NB4 (cell line): Measurements from ENCODE around the gene MTURN.

Experiments used
- DNase-seq: peaks from one replicate; pipeline ENCODE4 v3.0.0; 2010; ENCODE audit warnings: low read depth
- H3K4me3 ChIP-seq: one replicate; pipeline ENCODE4 v1.5.1; 2011; ENCODE audit warnings: mild to moderate bottlenecking, low read depth, low read length, moderate library complexity
- CTCF ChIP-seq: IDR thresholded peaks from one replicate; pipeline ENCODE4 v1.5.1; 2012; ENCODE audit warnings: low read depth, low read length
- MAX ChIP-seq: IDR thresholded peaks from 2 replicates; pipeline ENCODE4 v1.6.1; 2011; ENCODE audit warnings: low read depth, low read length
- MYC ChIP-seq: IDR thresholded peaks from 2 replicates; pipeline ENCODE4 v1.6.1; 2011; ENCODE audit warnings: low read depth, low read length
- POLR2A ChIP-seq: IDR thresholded peaks from 2 replicates; pipeline ENCODE4 v1.6.1; 2011; ENCODE audit warnings: mild to moderate bottlenecking; ENCODE audit not compliant: insufficient read length; ENCODE audit errors: extremely low read depth

MTURN gene

GRCh38 chr7:30143748-30144251, 9.0 kb downstream of the MTURN start:
- TF ChIP-seq MYC, result no peak
- no peak for TF ChIP-seq MAX
- no peak for TF ChIP-seq POLR2A
- TF ChIP-seq CTCF, result no peak
- no peak overlapping the region for H3K4me3 ChIP-seq
- DNase-seq, result no peak

GRCh38 chr7:30144657-30145306, 10.0 kb downstream of the MTURN start:
- H3K4me3 ChIP-seq, result no peak overlapping the region
- no peak for DNase-seq
- TF ChIP-seq MAX, result no peak
- no peak for TF ChIP-seq MYC
- TF ChIP-seq CTCF, result no peak
- TF ChIP-seq POLR2A, result no peak

GRCh38 chr7:30145426-30145970, 10.7 kb downstream of the MTURN start:
- TF ChIP-seq CTCF, result no peak
- no peak for TF ChIP-seq MAX
- TF ChIP-seq POLR2A, result no peak
- no peak for TF ChIP-seq MYC
- no peak overlapping the region for H3K4me3 ChIP-seq
- DNase-seq, result no peak

- DNase-seq, result no peak
- H3K4me3 ChIP-seq, result no peak overlapping the region
- TF ChIP-seq POLR2A (no peak), MYC (no peak), MAX (no peak), CTCF (no peak)
These were observed 11.4 kb downstream of the MTURN start for GRCh38 chr7:30146127-30146612.

GRCh38 chr7:30147223-30147622, 12.4 kb downstream of the MTURN start:
- no peak for TF ChIP-seq POLR2A
- no peak for TF ChIP-seq CTCF
- TF ChIP-seq MAX, result no peak
- TF ChIP-seq MYC, result no peak
- H3K4me3 ChIP-seq, result no peak overlapping the region
- peak; percentile 54 for DNase-seq
